ENCODE results near the gene PRKN.

GRCh38 chr6:162670345-162670744 is 57.2 kb downstream of the PRKN start:
- TF ChIP-seq EZH2phosphoT487 (IDR thresholded peaks at IDR 0.05; ENCODE audit: low read depth) (no peak), CTCF (IDR thresholded peaks at IDR 0.05; ENCODE audit: low read depth, low read length) (no peak)

Data from OCI-LY3 (cell line).